ENCODE results near the gene DCAF11.

The DCAF11 gene

DNA sequence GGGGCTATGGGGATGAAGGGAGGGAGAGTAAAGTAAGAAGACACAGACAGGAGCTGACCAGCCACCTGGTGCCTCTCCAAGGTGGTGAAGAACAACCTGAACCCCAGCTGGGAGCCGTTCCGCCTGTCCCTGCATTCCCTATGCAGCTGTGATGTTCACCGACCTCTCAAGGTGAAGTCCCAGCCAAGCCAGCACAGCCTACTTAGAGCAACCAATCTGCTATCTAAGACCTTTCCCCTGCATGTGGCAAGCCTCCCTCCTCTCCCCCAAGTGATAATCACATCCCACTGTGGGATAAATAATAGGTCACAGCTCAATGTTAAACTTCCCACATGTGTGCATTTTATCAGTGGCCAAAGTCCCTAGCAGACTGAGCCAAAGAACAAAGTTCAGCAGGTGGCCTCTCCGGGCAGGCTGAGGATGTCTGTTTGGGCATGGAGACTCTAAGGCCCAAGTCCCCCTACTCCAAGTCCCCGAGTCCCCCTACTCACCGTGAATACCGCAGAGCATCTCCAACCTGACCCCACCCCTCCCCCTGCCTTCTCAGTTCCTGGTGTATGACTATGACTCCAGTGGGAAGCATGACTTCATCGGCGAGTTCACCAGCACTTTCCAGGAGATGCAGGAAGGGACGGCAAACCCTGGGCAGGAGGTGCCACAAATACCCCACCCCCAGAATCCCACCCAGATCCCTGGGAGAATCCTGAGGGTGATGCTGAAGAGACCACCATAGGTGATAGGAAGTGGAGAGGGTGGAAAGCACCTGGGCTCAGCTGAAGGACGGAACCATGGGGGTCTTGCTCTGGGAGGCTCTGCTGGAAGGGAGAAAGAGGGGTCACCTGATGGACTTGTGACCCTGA is 39.7 kb upstream of the DCAF11 start:
- no peak overlapping the region for H3K4me3 ChIP-seq (ENCODE audit: low read length)
- TF ChIP-seq, protein P1, sequence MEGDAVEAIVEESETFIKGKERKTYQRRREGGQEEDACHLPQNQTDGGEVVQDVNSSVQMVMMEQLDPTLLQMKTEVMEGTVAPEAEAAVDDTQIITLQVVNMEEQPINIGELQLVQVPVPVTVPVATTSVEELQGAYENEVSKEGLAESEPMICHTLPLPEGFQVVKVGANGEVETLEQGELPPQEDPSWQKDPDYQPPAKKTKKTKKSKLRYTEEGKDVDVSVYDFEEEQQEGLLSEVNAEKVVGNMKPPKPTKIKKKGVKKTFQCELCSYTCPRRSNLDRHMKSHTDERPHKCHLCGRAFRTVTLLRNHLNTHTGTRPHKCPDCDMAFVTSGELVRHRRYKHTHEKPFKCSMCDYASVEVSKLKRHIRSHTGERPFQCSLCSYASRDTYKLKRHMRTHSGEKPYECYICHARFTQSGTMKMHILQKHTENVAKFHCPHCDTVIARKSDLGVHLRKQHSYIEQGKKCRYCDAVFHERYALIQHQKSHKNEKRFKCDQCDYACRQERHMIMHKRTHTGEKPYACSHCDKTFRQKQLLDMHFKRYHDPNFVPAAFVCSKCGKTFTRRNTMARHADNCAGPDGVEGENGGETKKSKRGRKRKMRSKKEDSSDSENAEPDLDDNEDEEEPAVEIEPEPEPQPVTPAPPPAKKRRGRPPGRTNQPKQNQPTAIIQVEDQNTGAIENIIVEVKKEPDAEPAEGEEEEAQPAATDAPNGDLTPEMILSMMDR (IDR thresholded peaks at IDR 0.05; ENCODE audit: insufficient read depth, low read depth, low read length, missing control alignments) = no peak
- DNase-seq (ENCODE audit: low read depth) = no peak

- no peak for DNase-seq (ENCODE audit: low read depth)
- no peak overlapping the region for H3K4me3 ChIP-seq (ENCODE audit: low read length)
- TF ChIP-seq, protein P1 (IDR thresholded peaks at IDR 0.05; ENCODE audit: insufficient read depth, low read depth, low read length, missing control alignments) = no peak
Measured at GRCh38 chr14:24075485-24076301, 38.9 kb upstream of the DCAF11 start.

GRCh38 chr14:24076302-24076601 is 38.3 kb upstream of the DCAF11 start:
- H3K4me3 ChIP-seq (ENCODE audit: low read length) = no peak overlapping the region
- no peak for DNase-seq (ENCODE audit: low read depth)
- TF ChIP-seq, protein P1 (IDR thresholded peaks at IDR 0.05; ENCODE audit: insufficient read depth, low read depth, low read length, missing control alignments) = no peak

GRCh38 chr14:24077086-24077485 is 37.5 kb upstream of the DCAF11 start:
- TF ChIP-seq, protein P1 (IDR thresholded peaks at IDR 0.05; ENCODE audit: insufficient read depth, low read depth, low read length, missing control alignments) = no peak
- no peak for DNase-seq (ENCODE audit: low read depth)
- H3K4me3 ChIP-seq (ENCODE audit: low read length) = no peak overlapping the region

- no peak overlapping the region for H3K4me3 ChIP-seq (ENCODE audit: low read length)
- TF ChIP-seq, protein P1 (IDR thresholded peaks at IDR 0.05; ENCODE audit: insufficient read depth, low read depth, low read length, missing control alignments) = no peak
Measured at GRCh38 chr14:24078146-24078545, 36.4 kb upstream of the DCAF11 start.

GRCh38 chr14:24079491-24080141 is 35.0 kb upstream of the DCAF11 start:
- no peak for DNase-seq (ENCODE audit: low read depth)
- TF ChIP-seq, protein P1 (IDR thresholded peaks at IDR 0.05; ENCODE audit: insufficient read depth, low read depth, low read length, missing control alignments) = no peak
- H3K4me3 ChIP-seq (ENCODE audit: low read length) = no peak overlapping the region

More at GRCh38 chr14:24078146-24078545, 36.4 kb upstream of the DCAF11 start:
- DNase-seq (ENCODE audit: low read depth) = no peak

Data from epithelial cell of esophagus (primary cell).